Nephron progenitor cell (in vitro differentiated cells): ENCODE data around the gene POU3F1.

Experiments
- DNase-seq: peaks from one replicate; pipeline ENCODE4 v3.0.0; 2021
- H3K27ac Mint-ChIP-seq: 2 replicates; pipeline ENCODE4 v1.8.0; 2021; ENCODE audit warnings: mild to moderate bottlenecking, moderate library complexity, mixed read lengths
- H3K27me3 Mint-ChIP-seq: 2 replicates; pipeline ENCODE4 v1.8.0; 2021; ENCODE audit warnings: mild to moderate bottlenecking, low read depth, mixed read lengths; ENCODE audit not compliant: poor library complexity
- H3K36me3 Mint-ChIP-seq: 2 replicates; pipeline ENCODE4 v1.8.0; 2021; ENCODE audit warnings: low read depth, mixed read lengths
- H3K4me1 Mint-ChIP-seq: 2 replicates; pipeline ENCODE4 v1.8.0; 2021; ENCODE audit warnings: mixed read lengths
- H3K4me3 Mint-ChIP-seq: 2 replicates; pipeline ENCODE4 v1.8.0; 2021; ENCODE audit warnings: mild to moderate bottlenecking, moderate library complexity, mixed read lengths
- H3K9me3 Mint-ChIP-seq: 2 replicates; pipeline ENCODE4 v1.8.0; 2021; ENCODE audit warnings: mild to moderate bottlenecking, moderate library complexity, mixed read lengths
- TF ChIP-seq, protein P1 (sequence below): fragments of 200-600 bp; sonication (generic); IDR thresholded peaks from 2 replicates; pipeline ENCODE4 v1.5.0; 2021; ENCODE audit warnings: antibody characterized with exemption

The POU3F1 gene

DNA sequence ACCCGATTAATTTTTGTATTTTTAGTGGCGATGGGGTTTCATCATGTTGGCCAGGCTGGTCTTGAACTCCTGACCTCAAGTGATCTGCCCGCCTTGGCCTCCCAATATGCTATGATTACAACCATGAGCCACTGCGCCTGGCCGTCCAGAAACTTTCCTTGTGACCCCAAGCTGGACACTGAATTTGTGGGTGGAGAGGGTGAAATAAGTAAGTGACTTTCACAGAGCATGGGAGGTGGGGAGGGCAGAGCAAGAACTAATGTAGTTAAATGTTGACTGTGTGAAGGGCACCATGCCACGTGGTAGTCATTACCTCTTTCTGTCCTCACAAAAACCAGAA is 36.8 kb downstream of the POU3F1 start:
- H3K4me1 Mint-ChIP-seq: peaks cover 65% of the 10 kb centered on the region
- peaks cover 7% of the 10 kb centered on the region for H3K9me3 Mint-ChIP-seq
- DNase-seq: no peak
- no peaks in the 10 kb centered on the region for H3K36me3 Mint-ChIP-seq
- no peak overlapping the region for H3K27ac Mint-ChIP-seq
- peaks cover 3% of the 10 kb centered on the region for H3K27me3 Mint-ChIP-seq
- TF ChIP-seq, protein P1, sequence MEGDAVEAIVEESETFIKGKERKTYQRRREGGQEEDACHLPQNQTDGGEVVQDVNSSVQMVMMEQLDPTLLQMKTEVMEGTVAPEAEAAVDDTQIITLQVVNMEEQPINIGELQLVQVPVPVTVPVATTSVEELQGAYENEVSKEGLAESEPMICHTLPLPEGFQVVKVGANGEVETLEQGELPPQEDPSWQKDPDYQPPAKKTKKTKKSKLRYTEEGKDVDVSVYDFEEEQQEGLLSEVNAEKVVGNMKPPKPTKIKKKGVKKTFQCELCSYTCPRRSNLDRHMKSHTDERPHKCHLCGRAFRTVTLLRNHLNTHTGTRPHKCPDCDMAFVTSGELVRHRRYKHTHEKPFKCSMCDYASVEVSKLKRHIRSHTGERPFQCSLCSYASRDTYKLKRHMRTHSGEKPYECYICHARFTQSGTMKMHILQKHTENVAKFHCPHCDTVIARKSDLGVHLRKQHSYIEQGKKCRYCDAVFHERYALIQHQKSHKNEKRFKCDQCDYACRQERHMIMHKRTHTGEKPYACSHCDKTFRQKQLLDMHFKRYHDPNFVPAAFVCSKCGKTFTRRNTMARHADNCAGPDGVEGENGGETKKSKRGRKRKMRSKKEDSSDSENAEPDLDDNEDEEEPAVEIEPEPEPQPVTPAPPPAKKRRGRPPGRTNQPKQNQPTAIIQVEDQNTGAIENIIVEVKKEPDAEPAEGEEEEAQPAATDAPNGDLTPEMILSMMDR: no peak
- H3K4me3 Mint-ChIP-seq: no peak overlapping the region

DNA sequence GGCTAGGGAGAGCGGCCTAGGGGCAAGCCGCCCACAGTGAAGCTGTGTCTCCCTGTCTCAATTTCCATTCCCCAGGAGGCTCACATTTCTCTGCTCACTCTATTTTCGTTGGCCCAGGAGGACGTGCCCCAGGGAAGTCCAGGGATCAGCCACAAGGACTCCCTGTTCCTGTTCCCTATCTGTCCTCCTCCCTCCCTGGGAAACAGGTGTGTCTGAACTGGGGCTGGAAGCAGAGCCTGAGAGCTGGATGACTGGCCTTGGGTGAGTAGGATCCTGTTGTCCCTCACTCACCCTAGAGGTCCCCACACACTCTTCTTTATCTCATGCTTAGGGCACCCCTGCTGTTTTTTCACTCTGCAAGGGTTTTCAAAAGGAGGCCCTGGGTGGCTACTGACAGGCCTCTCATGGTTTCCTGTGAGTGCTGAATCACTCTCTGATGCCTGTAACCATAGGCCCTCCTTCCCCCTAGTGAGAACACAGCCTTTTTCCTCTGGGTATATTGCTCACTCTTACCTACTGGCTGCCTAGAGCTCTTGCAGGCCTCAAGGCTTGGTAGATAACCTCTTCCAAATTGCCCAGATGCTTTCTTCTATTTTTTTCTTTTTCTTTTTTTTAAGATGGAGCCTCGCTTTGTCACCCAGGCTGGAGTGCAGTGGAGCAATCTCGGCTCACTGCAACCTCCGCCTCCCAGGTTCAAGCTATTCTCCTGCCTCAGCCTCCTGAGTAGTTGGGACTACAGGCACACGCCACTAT is 37.3 kb downstream of the POU3F1 start:
- TF ChIP-seq, protein P1: no peak
- Mint-ChIP-seq H3K27me3 (peaks cover 5% of the 10 kb centered on the region), H3K27ac (peak overlapping the region; percentile 90), H3K9me3 (peaks cover 7% of the 10 kb centered on the region), H3K4me3 (peak overlapping the region; percentile 38), H3K36me3 (no peaks in the 10 kb centered on the region), H3K4me1 (peaks cover 67% of the 10 kb centered on the region)
- DNase-seq: no peak

DNA sequence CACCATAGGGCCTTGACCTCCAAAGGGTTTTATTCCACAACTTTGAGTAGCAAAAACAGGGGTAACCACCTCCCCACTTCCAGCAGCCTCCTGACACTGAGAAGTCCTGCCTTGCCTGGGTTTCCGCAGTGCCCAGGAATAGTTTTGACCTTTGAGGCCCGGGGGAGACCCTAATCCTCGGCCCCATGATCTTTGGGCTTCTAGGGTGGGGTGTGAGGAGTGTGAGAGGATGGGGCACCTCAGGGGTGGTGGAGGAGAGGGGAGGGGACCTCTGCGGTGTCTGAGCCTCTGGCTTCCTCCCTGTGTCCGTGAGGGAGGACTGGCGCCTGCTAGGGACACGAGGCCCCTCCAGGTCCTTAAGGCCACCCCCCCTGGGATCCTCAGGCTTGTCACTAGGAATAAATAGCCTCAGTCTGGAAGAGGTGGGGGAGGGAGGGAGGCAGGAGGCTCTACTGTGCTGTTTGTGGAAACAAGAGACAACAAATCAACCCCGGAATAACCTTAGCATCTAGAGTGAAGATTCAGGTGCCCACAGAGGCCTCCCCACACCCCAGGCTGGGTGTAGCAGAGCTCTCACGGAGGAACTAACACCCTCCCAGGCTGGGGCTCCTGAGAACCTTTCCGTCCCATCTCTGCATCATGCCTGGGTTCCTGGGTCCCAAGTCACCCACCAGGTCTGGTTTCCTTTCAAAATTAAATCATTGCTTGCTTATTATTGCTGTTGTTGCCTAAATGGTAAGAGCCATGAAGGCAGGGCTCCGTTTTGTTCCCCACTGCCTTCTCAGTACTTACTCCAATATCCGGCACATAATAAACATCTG is 40.4 kb downstream of the POU3F1 start:
- DNase-seq: peak; percentile 58
- H3K36me3 Mint-ChIP-seq: no peaks in the 10 kb centered on the region
- peaks cover 5% of the 10 kb centered on the region for H3K27me3 Mint-ChIP-seq
- H3K4me3 Mint-ChIP-seq: peak overlapping the region; percentile 74
- peaks cover 68% of the 10 kb centered on the region for H3K4me1 Mint-ChIP-seq
- TF ChIP-seq, protein P1: no peak
- H3K27ac Mint-ChIP-seq: peak overlapping the region; percentile 95
- no peaks in the 10 kb centered on the region for H3K9me3 Mint-ChIP-seq

DNA sequence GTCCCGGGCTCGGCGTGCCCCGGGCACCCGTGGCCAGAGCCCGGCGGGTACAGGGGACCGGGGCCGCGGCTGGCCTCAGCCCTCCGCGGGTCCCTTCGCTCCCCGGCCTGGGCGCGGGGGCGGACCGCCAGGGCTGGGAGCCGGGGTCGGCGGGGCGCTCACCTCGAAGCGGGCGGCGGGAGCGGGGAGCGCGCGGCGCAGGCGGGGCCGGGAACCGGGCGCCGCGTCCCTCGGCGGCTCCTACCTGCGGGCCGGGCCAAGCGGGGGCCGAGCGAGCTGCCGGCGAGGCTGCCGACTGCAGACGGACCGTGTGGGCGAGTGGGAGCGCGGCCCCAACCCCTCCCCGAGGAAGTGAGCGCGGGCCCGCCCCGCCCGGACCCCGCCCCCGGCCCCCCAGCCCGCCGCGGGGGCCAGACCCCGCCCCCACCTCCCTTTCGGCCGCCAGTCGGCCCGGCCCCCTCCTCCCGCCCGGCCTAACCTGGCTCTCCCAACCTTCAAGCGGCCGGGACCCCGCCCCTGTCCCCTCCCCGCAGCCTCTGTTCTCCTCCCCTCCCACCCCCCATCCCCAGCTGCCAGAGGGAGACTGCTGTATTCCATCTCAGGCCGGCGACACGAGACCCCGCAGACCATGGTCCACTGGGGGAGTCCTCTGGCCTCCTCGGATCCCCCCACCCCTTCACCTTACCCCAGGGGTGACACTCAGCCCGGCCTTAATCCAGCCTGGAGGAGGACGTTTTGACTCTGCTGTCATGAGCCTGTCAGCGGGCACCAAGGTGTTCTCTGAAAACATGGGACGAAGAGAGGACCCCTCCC is 41.2 kb downstream of the POU3F1 start, which contains the start of gene FHL3:
FHL3 (minus strand) TSS at position 320 of the 813 bp plus-strand sequence. CDS start 6,102 bp downstream, outside the sequence.
- peak; percentile 85 for DNase-seq
- peak within 1 kb of the TSS; percentile 93 for H3K4me3 Mint-ChIP-seq

More for the DNA sequence above, 41.2 kb downstream of the POU3F1 start, which contains the start of gene FHL3:
- peaks cover 2% of the 10 kb centered on the region for H3K27me3 Mint-ChIP-seq
- H3K9me3 Mint-ChIP-seq: no peaks in the 10 kb centered on the region
- H3K4me1 Mint-ChIP-seq: peaks cover 72% of the 10 kb centered on the region
- TF ChIP-seq, protein P1: no peak
- no peaks in the 10 kb centered on the region for H3K36me3 Mint-ChIP-seq
- peak within 1 kb of the TSS; percentile 95 for H3K27ac Mint-ChIP-seq
